Astrocyte (in vitro differentiated cells and primary cell): ENCODE measurements around the gene SLC4A3. TPM values are rescaled to one million over a fixed set of nuclear protein-coding genes. Genes with fewer than 3 reads are reported as not detected.

Source experiments
- DNase-seq: peaks from one replicate; pipeline ENCODE4 v3.0.0-alpha.2; 2010; ENCODE audit warnings: low read depth
- FAIRE-seq: peaks from 2 replicates; lab custom pipeline; 2011; peaks lifted over from hg19 to GRCh38; lab: Jason Lieb, UNC
- H2AFZ ChIP-seq: 2 replicates; pipeline ENCODE4 v1.6.0; 2012; ENCODE audit warnings: low read depth, low read length, inconsistent platforms
- H3K27ac ChIP-seq: 2 replicates; pipeline ENCODE4 v1.5.1; 2011; ENCODE audit warnings: low read depth, low read length, inconsistent platforms
- H3K27me3 ChIP-seq: 2 replicates; pipeline ENCODE4 v1.6.0; 2011; ENCODE audit warnings: low read length, inconsistent platforms; ENCODE audit not compliant: insufficient read depth
- H3K36me3 ChIP-seq: 2 replicates; pipeline ENCODE4 v1.5.1; 2011; ENCODE audit warnings: low read length, inconsistent platforms; ENCODE audit not compliant: insufficient read depth
- H3K4me1 ChIP-seq: 2 replicates; pipeline ENCODE4 v1.5.1; 2011; ENCODE audit warnings: low read length, inconsistent platforms; ENCODE audit not compliant: insufficient read depth
- H3K4me2 ChIP-seq: 2 replicates; pipeline ENCODE4 v1.6.0; 2012; ENCODE audit warnings: low read length, inconsistent platforms
- H3K4me3 ChIP-seq: 2 replicates; pipeline ENCODE4 v1.5.1; 2011; ENCODE audit warnings: low read depth, mild to moderate bottlenecking, low read length, inconsistent platforms; ENCODE audit not compliant: insufficient read depth
- H3K79me2 ChIP-seq: 2 replicates; pipeline ENCODE4 v1.6.0; 2012; ENCODE audit warnings: mild to moderate bottlenecking, low read length, inconsistent platforms; ENCODE audit not compliant: insufficient read depth
- H3K9ac ChIP-seq: 2 replicates; pipeline ENCODE4 v1.6.0; 2012; ENCODE audit warnings: mild to moderate bottlenecking, low read length, inconsistent platforms
- H3K9me3 ChIP-seq: 2 replicates; pipeline ENCODE4 v1.5.1; 2012; ENCODE audit warnings: low read depth, mild to moderate bottlenecking, low read length, inconsistent platforms; ENCODE audit not compliant: insufficient read depth
- H4K20me1 ChIP-seq: 2 replicates; pipeline ENCODE4 v1.6.0; 2012; ENCODE audit warnings: low read length, inconsistent platforms; ENCODE audit not compliant: insufficient read depth
- H3K27ac Mint-ChIP-seq: one replicate; pipeline ENCODE4 v1.8.0; 2021; ENCODE audit warnings: mild to moderate bottlenecking, mixed read lengths; ENCODE audit not compliant: unreplicated experiment
- H3K27me3 Mint-ChIP-seq: one replicate; pipeline ENCODE4 v1.8.0; 2021; ENCODE audit warnings: low read depth, mixed read lengths; ENCODE audit not compliant: unreplicated experiment
- H3K36me3 Mint-ChIP-seq: one replicate; pipeline ENCODE4 v1.8.0; 2021; ENCODE audit warnings: low read depth, mixed read lengths; ENCODE audit not compliant: unreplicated experiment
- H3K4me1 Mint-ChIP-seq: one replicate; pipeline ENCODE4 v1.8.0; 2021; ENCODE audit warnings: low read depth, mixed read lengths; ENCODE audit not compliant: unreplicated experiment
- H3K4me3 Mint-ChIP-seq: one replicate; pipeline ENCODE4 v1.8.0; 2021; ENCODE audit warnings: mild to moderate bottlenecking, moderate library complexity, mixed read lengths; ENCODE audit not compliant: unreplicated experiment
- H3K9me3 Mint-ChIP-seq: one replicate; pipeline ENCODE4 v1.8.0; 2021; ENCODE audit warnings: mild to moderate bottlenecking, mixed read lengths; ENCODE audit not compliant: unreplicated experiment
- EZH2 ChIP-seq: IDR thresholded peaks from 2 replicates; pipeline ENCODE4 v1.6.1; 2012; ENCODE audit warnings: mild to moderate bottlenecking, low read length, inconsistent platforms; ENCODE audit not compliant: insufficient read depth
- total RNA-seq: library from RNA; stranded (reverse); gene quantifications from 2 replicates; pipeline ENCODE4 v1.2.1, GENCODE V29; 2021
- TF ChIP-seq, protein P1 (sequence below): IDR thresholded peaks from 2 replicates; pipeline ENCODE4 v1.5.1; 2011; ENCODE audit warnings: low read depth, mild to moderate bottlenecking, inconsistent platforms, low read length, moderate library complexity; ENCODE audit not compliant: insufficient read depth

Gene SLC4A3
- total RNA-seq, 1 donor from 2014 or later = 11.2 TPM

DNA sequence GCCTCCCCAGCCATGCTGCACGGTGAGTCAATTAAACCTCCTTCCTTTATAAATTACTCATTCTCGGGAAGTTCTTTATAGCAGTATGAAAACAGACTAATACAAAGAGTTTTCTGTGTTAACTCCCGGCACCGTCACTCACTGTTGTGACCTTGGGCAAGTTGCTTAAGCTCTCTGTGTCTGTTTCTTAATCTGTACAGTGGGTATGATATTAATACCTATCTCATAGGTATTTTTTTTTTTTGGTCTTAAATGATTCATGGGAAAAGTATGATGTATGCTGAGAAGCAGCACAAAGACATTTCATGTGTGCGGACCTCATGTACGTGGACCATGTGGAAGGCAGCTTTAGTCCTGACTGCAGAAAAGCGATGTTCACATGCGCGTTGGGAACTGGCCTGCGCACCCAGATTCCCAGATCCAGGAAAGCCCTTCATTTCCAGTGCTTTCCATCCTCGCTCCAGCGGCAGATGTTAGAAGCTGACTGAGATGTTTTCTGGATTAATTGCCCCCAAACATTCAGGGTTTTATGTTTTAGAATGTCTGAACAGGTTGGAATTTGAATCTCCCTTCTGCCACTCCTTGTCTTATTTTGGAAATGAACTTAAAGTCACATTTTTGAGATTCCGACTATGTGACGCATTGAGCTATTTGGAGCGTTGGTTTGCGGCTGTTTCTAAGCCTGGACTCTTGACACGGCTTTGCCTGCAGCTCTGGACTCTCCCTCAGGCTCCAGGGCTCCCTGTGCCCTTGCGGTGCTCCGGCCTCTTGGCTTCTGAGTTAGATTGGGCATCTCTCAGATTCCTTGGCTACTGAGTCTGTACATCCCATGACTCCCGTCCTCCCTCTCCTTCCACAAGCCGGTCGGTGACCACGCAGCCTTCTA lies 61.4 kb downstream of the SLC4A3 start:
- Mint-ChIP-seq H3K4me3 (peak overlapping the region; percentile 1), H3K27ac (peak overlapping the region; percentile 87), H3K36me3 (no peaks in the 10 kb centered on the region), H3K27me3 (no peaks in the 10 kb centered on the region), H3K4me1 (peaks cover 23% of the 10 kb centered on the region), H3K9me3 (peaks cover 2% of the 10 kb centered on the region)
- H3K9ac ChIP-seq = peak overlapping the region; percentile 78
- FAIRE-seq = peak; percentile 99
- no peaks in the 10 kb centered on the region for H3K27me3 ChIP-seq
- peak overlapping the region; percentile 83 for H3K4me2 ChIP-seq
- peaks cover 48% of the 10 kb centered on the region for H3K4me1 ChIP-seq
- no peaks in the 10 kb centered on the region for H3K79me2 ChIP-seq
- H3K9me3 ChIP-seq = no peaks in the 10 kb centered on the region
- H3K27ac ChIP-seq = peak overlapping the region; percentile 97
- no peaks in the 10 kb centered on the region for H3K36me3 ChIP-seq
- peak; percentile 95 for DNase-seq
- peak overlapping the region; percentile 23 for H2AFZ ChIP-seq
- TF ChIP-seq, protein P1, sequence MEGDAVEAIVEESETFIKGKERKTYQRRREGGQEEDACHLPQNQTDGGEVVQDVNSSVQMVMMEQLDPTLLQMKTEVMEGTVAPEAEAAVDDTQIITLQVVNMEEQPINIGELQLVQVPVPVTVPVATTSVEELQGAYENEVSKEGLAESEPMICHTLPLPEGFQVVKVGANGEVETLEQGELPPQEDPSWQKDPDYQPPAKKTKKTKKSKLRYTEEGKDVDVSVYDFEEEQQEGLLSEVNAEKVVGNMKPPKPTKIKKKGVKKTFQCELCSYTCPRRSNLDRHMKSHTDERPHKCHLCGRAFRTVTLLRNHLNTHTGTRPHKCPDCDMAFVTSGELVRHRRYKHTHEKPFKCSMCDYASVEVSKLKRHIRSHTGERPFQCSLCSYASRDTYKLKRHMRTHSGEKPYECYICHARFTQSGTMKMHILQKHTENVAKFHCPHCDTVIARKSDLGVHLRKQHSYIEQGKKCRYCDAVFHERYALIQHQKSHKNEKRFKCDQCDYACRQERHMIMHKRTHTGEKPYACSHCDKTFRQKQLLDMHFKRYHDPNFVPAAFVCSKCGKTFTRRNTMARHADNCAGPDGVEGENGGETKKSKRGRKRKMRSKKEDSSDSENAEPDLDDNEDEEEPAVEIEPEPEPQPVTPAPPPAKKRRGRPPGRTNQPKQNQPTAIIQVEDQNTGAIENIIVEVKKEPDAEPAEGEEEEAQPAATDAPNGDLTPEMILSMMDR = no peak
- TF ChIP-seq EZH2 = no peak
- H3K4me3 ChIP-seq = peak overlapping the region; percentile 7
- H4K20me1 ChIP-seq = no peaks in the 10 kb centered on the region

GRCh38 chr2:219689676-219690628 lies 62.5 kb downstream of the SLC4A3 start:
- Mint-ChIP-seq H3K9me3 (peaks cover 2% of the 10 kb centered on the region), H3K27me3 (no peaks in the 10 kb centered on the region), H3K4me3 (no peak overlapping the region), H3K36me3 (no peaks in the 10 kb centered on the region), H3K27ac (no peak overlapping the region), H3K4me1 (peaks cover 23% of the 10 kb centered on the region)
- no peaks in the 10 kb centered on the region for H3K9me3 ChIP-seq
- peak overlapping the region; percentile 78 for H3K9ac ChIP-seq
- DNase-seq = peak; percentile 56
- FAIRE-seq = no peak
- H4K20me1 ChIP-seq = no peaks in the 10 kb centered on the region
- peaks cover 47% of the 10 kb centered on the region for H3K4me1 ChIP-seq
- H3K4me2 ChIP-seq = peak overlapping the region; percentile 83
- TF ChIP-seq EZH2 = no peak
- TF ChIP-seq, protein P1 = peak; percentile 87
- no peak overlapping the region for H3K4me3 ChIP-seq
- H3K27me3 ChIP-seq = no peaks in the 10 kb centered on the region
- no peaks in the 10 kb centered on the region for H3K79me2 ChIP-seq
- H2AFZ ChIP-seq = no peak overlapping the region
- no peaks in the 10 kb centered on the region for H3K36me3 ChIP-seq
- peak overlapping the region; percentile 97 for H3K27ac ChIP-seq
